Measurements from ENCODE around the gene COQ2. TPM values are rescaled to one million over a fixed set of nuclear protein-coding genes. Genes with fewer than 3 reads are reported as not detected.

Gene COQ2
- total RNA-seq, 1 experiment from 2014 or later, result 19.8 TPM

DNA sequence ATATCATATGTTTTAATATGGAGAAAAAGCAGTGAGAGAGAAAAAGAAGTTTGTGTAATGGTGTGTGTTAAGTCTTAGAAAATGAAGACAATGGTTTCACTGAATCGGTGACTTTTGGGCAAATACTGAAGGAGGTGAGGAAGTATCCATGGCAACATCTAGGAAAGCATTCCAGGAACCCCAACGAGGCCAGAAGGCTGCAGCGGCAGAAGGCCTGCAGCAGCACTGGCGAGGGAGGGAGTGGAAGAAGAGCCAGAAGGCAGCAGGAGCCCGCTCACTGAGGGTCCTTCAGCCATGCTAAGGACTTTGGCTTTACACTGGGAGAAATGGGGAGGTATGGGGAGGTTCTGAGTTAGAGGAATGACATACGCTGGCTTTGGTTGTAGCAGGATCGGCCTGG, 26.8 kb downstream of the COQ2 start:
- Histone ChIP-seq H2AK5ac (ENCODE audit: insufficient read length, low read length) (no peak overlapping the region), H3K14ac (ENCODE audit: insufficient read depth, low read length) (no peak overlapping the region), H3K27ac (ENCODE audit: insufficient read length, low read depth, low read length) (no peak overlapping the region), H3K27me3 (ENCODE audit: insufficient read depth, low read length) (no peaks in the 10 kb centered on the region), H3K56ac (ENCODE audit: insufficient read length, low read depth, low read length) (no peak overlapping the region), H2BK12ac (ENCODE audit: insufficient read length, low read depth, low read length) (no peak overlapping the region), H2AFZ (ENCODE audit: low read length) (no peak overlapping the region), H3K23ac (ENCODE audit: insufficient read length, low read depth, low read length) (no peak overlapping the region), H4K20me1 (ENCODE audit: control insufficient read depth, insufficient read depth, insufficient read length) (no peaks in the 10 kb centered on the region), H4K91ac (ENCODE audit: insufficient read length, low read depth, low read length) (no peak overlapping the region), H3T11ph (ENCODE audit: low read length) (no peak overlapping the region), H4K5ac (ENCODE audit: insufficient read length, low read depth, low read length) (no peak overlapping the region), H3K9ac (ENCODE audit: extremely low read depth, insufficient read length, low read length) (no peak overlapping the region), H3K4me2 (ENCODE audit: insufficient read depth, insufficient read length, low read length) (no peak overlapping the region), H3K79me1 (ENCODE audit: insufficient read depth, low read depth, low read length, poor library complexity, severe bottlenecking) (no peaks in the 10 kb centered on the region), H3K79me2 (ENCODE audit: insufficient read depth, low read length) (no peaks in the 10 kb centered on the region), H2BK20ac (ENCODE audit: low read depth, low read length, poor library complexity, severe bottlenecking) (no peak overlapping the region), H3K4ac (ENCODE audit: low read depth, low read length) (no peak overlapping the region), H3K9me3 (ENCODE audit: control insufficient read depth, low read depth, low read length) (no peaks in the 10 kb centered on the region), H3K23me2 (ENCODE audit: insufficient read length, low read depth, low read length, poor library complexity, severe bottlenecking) (no peaks in the 10 kb centered on the region), H4K8ac (replicated peaks; ENCODE audit: insufficient read length, low read depth, low read length) (no peak overlapping the region), H3K4me1 (ENCODE audit: insufficient read depth, low read length) (no peaks in the 10 kb centered on the region), H2BK15ac (ENCODE audit: low read depth, low read length) (no peak overlapping the region), H3K18ac (ENCODE audit: insufficient read length, low read depth, low read length) (no peak overlapping the region), H2BK120ac (ENCODE audit: low read depth, low read length, poor library complexity, severe bottlenecking) (no peak overlapping the region), H2BK5ac (ENCODE audit: insufficient read length, low read length) (no peak overlapping the region)
- DNase-seq, result no peak
- H3K27me3 Mint-ChIP-seq (ENCODE audit: low read depth), result no peaks in the 10 kb centered on the region
- no peaks in the 10 kb centered on the region for H3K9me3 Mint-ChIP-seq
- WGBS (ENCODE audit: extremely low coverage, insufficient read length, low lambda C conversion rate), result no CpG with 5 or more reads among the region's 7 CpGs
- H3K4me3 Mint-ChIP-seq, result no peak overlapping the region
- H3K27ac Mint-ChIP-seq, result peak overlapping the region in 2 of 3 experiments; percentile 20 to 24; a peak in 3 of 7 replicates
- TF ChIP-seq, protein P1, sequence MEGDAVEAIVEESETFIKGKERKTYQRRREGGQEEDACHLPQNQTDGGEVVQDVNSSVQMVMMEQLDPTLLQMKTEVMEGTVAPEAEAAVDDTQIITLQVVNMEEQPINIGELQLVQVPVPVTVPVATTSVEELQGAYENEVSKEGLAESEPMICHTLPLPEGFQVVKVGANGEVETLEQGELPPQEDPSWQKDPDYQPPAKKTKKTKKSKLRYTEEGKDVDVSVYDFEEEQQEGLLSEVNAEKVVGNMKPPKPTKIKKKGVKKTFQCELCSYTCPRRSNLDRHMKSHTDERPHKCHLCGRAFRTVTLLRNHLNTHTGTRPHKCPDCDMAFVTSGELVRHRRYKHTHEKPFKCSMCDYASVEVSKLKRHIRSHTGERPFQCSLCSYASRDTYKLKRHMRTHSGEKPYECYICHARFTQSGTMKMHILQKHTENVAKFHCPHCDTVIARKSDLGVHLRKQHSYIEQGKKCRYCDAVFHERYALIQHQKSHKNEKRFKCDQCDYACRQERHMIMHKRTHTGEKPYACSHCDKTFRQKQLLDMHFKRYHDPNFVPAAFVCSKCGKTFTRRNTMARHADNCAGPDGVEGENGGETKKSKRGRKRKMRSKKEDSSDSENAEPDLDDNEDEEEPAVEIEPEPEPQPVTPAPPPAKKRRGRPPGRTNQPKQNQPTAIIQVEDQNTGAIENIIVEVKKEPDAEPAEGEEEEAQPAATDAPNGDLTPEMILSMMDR (conservative IDR thresholded peaks at IDR 0.05), result no peak
- H3K4me1 Mint-ChIP-seq, result no peaks in the 10 kb centered on the region; a peak in 1 of 4 replicates
- peaks cover under 1 to 13% (median 3%) of the 10 kb centered on the region in 3 experiments; a peak in 4 of 7 replicates for H3K36me3 Mint-ChIP-seq (ENCODE audit: insufficient read depth in 1 of 3, low read depth in 3 of 3)

All from H9 (cell line).